Head of caudate nucleus (tissue), 42 donors: ENCODE measurements around the gene RTN4.

Experiments used
- DNase-seq, 42 donors: peaks; one replicate each; pipeline versions ENCODE4 v3.0.0 to v3.0.0-alpha.2; 2020 to 2021; ENCODE audit warnings: mixed read lengths in 7 of 42
- intact Hi-C: fragments of 100-400 bp; cut with DNase I; formaldehyde crosslinking; loops from one replicate; pipeline ENCODE4 v1.15.0; 2022

RTN4 gene

GRCh38 chr2:54945391-54946219 lies 104.6 kb downstream of the RTN4 start:
- intact Hi-C loops, result loop anchor here (10.0 kb wide), 1 partner anchor 59 kb away; no protein-coding TSS in a partner anchor
- DNase-seq, result peak in 28 of 42 donors; percentile 26 to 82 (median 56)

- intact Hi-C loops, result loop anchor here (10.0 kb wide), 1 partner anchor 60 kb away; no protein-coding TSS in a partner anchor
- DNase-seq, result no peak
Measured at GRCh38 chr2:54944724-54945326, 105.4 kb downstream of the RTN4 start.

DNA sequence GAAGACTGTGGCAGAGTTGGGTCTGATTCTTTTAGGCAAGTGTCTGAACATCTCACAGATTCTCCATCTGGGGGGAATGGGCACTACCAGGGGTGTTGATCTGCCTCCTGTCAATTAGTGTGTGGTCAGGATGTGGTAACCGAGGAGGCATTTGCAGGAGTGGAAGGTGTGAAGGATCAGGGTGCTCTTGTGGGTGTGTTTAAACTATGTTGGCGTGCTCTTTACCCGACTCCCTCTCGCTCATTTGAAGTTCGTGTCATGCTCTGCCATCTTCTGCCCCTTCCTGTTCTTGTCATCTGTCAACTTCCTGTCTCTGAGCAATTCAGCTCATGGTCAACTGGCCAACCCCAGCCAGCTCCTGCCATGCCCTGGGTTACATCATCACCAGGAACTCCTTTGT lies 107.9 kb downstream of the RTN4 start:
- DNase-seq, result peak in 1 of 42 donors; percentile 39
- intact Hi-C loops, result loop anchor here (10.0 kb wide), 1 partner anchor 62 kb away; no protein-coding TSS in a partner anchor

GRCh38 chr2:54941248-54941984 lies 108.8 kb downstream of the RTN4 start:
- peak in 19 of 42 donors; percentile 25 to 77 (median 50) for DNase-seq
- intact Hi-C loops, result loop anchor here (10.0 kb wide), 1 partner anchor 63 kb away; no protein-coding TSS in a partner anchor

GRCh38 chr2:54940723-54941122 lies 109.5 kb downstream of the RTN4 start:
- intact Hi-C loops, result loop anchor here (10.0 kb wide), 1 partner anchor 64 kb away; no protein-coding TSS in a partner anchor

GRCh38 chr2:54939446-54940118 lies 110.7 kb downstream of the RTN4 start:
- DNase-seq, result peak in 1 of 42 donors; percentile 44
- intact Hi-C loops, result loop anchor here (10.0 kb wide), 1 partner anchor 65 kb away; no protein-coding TSS in a partner anchor

More at GRCh38 chr2:54940723-54941122, 109.5 kb downstream of the RTN4 start:
- DNase-seq, result no peak

DNA sequence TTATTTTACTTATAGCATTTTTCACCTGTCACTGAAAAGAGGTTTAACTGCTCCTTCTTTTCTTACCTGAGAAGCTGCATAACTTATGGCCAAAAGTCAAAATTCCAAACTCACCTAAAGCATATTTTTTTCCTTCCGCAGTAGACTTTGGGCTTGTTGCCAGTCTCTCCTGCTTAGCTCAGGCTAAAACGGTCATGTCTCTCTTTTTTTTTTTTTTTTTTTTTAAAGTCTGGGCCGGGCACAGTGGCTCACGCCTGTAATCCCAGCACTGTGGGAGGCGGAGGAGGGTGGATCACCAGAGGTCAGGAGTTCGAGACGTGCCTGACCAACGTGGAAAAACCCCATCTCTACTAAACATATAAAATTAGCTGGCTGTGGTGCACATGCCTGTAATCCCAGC lies 113.5 kb downstream of the RTN4 start:
- intact Hi-C loops, result no loop called here
- DNase-seq, result no peak

DNA sequence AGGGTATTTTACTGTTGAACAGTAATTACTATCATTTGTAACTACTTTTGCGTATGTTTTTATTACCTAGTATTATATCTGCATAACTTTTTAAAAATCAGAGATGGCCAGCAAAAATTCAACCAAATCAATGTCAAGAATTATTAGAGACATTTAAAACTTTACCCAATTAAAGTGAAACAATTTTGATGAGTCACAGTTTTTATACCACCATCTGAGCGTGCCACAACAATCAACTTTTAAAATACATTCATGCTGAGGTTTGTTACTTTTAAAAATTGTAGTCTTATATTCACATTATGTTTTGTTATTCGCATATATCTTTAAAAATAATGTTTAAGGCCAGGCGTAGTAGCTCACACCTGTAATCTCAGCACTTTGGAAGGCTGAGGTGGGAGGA lies 114.9 kb downstream of the RTN4 start:
- intact Hi-C loops, result no loop called here
- no peak for DNase-seq

- no peak for DNase-seq
- intact Hi-C loops, result no loop called here
Measured at GRCh38 chr2:54931473-54931872, 118.8 kb downstream of the RTN4 start.

DNA sequence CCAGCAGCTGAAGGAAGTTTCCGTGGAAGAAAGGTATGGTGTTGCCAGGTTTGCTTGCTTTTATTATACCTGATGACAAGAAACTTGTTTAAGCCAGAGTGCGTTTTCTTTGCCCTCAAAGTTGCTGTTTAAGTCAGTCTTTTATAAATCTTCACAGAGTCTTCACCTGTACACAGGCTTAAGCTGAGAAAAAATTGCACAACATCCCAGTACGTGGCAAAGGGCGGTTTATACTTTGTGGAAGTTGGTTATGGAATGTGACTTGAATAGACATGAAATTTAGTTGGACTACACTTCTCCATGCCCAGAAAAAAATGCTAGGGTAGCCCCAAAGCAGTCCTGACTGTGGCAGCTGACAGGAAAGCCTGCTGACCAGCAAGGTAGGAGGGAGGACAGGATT lies 121.5 kb downstream of the RTN4 start:
- no peak for DNase-seq
- intact Hi-C loops, result no loop called here

DNA sequence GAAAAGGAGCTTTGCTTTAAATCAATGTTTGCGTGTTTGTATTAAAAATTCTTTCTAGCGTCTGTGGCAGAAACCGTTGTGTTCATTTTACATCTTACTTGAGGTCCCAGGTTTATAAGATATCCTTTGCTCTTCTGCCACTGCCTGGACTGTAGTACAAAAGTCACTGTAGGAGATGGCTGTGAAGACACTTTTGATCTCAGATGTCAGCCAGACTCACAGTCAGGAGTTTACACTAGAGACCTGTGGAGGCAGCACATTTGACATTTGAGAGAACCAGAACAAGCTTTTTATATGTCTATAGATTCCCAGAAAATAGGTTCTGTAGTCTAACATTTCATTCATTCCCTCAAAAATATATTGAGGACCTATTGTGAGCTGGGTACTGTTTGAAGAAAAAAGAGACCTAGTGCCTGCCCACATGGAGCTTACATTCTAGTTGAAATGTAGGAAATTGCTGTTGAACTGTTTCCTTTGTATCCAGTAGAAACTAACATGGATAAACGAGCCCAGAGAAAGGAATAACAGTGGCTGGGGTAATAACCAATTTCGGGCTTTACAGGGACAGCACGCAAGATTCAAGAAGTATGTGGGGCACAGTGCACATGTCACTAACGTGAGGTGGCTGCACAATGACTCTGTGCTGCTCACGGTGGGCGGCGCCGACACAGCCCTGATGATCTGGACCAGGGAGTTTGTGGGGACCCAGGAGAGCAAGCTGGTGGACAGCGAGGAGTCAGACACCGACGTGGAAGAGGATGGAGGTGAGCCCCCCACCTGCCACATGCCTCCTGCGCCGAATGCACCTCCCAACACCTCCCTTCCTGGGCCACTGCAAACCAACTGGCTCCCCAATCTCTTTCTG lies 122.3 kb downstream of the RTN4 start:
- intact Hi-C loops, result no loop called here
- DNase-seq, result no peak

DNA sequence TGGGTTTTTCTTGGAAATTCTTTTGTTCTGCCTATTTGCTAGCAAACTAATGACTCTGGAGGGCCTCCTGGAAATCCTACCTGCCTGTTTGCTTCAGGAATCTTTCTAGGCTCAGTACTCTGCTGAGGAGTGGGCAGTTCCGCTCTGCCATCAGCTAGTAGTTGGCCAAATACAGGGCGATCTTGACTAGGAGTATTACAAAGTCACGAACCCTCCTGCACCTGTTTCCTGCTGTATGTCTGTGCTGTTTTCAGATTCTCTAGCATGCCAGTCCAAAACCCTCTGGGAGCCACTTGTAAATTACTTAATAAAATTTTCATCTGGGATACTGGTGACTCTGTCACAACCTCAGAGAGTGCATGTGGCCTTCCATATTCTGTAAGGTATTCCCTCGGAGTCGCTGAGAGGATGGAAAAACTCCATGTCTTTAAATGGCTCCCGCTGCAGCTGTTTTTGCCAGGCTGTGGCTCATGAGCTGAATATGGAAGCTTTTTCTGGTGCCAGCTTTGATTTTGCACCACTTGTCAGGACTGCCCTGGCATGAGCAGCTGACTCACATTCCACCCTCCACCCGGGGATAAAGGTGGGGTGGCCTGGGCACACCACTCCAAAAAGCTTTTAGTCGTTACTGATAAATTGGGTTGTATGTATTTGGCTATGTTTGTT lies 123.0 kb downstream of the RTN4 start:
- intact Hi-C loops, result no loop called here
- no peak for DNase-seq

DNA sequence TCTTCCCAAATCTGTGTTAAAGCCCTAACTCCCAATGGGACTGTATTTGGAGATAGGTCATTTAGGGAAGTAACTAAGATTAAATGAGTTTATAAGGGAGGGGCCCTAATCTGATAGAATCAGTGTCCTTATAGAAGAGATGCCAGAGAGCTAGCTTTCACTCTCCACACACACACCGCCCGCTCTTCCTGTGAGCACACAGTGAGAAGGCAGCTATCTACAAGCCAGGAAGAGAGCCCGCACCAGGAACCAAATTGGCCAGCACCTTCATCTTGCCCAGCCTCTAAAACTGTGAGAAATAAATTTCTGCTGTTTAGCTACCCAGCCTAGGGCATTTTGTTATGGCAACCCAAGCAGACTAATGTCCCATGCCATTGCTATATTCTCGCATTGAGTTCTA lies 125.2 kb downstream of the RTN4 start:
- DNase-seq, result no peak
- intact Hi-C loops, result no loop called here

- intact Hi-C loops, result no loop called here
- no peak for DNase-seq
Measured at GRCh38 chr2:54924121-54924520, 126.1 kb downstream of the RTN4 start.
